ENCODE results near the gene FAM151A. TPM values are rescaled to one million over a fixed set of nuclear protein-coding genes. Genes with fewer than 3 reads are reported as not detected.

FAM151A gene
- total and polyA plus RNA-seq, 2 donors (not counting 3 experiments of a cell fraction or from before 2014, with no cell fraction given), result not detected

GRCh38 chr1:54608566-54609230 is 14.6 kb downstream of the FAM151A start:
- Histone ChIP-seq H3K27ac (ENCODE audit: insufficient read depth, low read depth, low read length) (no peak overlapping the region), H3K4me1 (ENCODE audit: control insufficient read depth, extremely low read depth, insufficient read depth, low read length) (peaks cover 3% of the 10 kb centered on the region), H3K27me3 (ENCODE audit: control insufficient read depth in 2 of 2, insufficient read depth in 2 of 2, low read length in 2 of 2) (no peaks in the 10 kb centered on the region), H3K9ac (replicated peaks; ENCODE audit: extremely low read depth, insufficient read depth, low read length) (no peak overlapping the region), H3K79me2 (ENCODE audit: control insufficient read depth, insufficient read depth, low read length) (no peaks in the 10 kb centered on the region), H3K36me3 (ENCODE audit: control insufficient read depth in 2 of 2, extremely low read depth in 1 of 2, insufficient read depth in 2 of 2, low read length in 2 of 2) (no peaks in the 10 kb centered on the region), H3K9me3 (replicated peaks; ENCODE audit: control insufficient read depth, insufficient read depth, low read length) (no peaks in the 10 kb centered on the region), H4K20me1 (replicated peaks; ENCODE audit: control insufficient read depth, extremely low read depth, insufficient read depth, low read length) (no peaks in the 10 kb centered on the region), H3K4me3 (replicated peaks in 1 of 3; ENCODE audit: insufficient read depth in 1 of 3, low read depth in 1 of 3, low read length in 3 of 3) (no peak overlapping the region), H3K4me2 (ENCODE audit: insufficient read depth, low read length) (no peak overlapping the region), H3K9me1 (replicated peaks; ENCODE audit: control insufficient read depth, extremely low read depth, insufficient read depth, low read length) (no peaks in the 10 kb centered on the region), H2AFZ (ENCODE audit: low read depth, low read length) (no peak overlapping the region)
- no peak for FAIRE-seq
- TF ChIP-seq GATA2 (IDR thresholded peaks at IDR 0.05; ENCODE audit: insufficient read depth, insufficient read length, low read depth, low read length) (no peak), MYC (IDR thresholded peaks at IDR 0.05; ENCODE audit: low read depth, low read length) (no peak), FOS (IDR thresholded peaks at IDR 0.05; ENCODE audit: borderline replicate concordance, insufficient read depth, low read length) (no peak), POLR2AphosphoS5 (IDR thresholded peaks at IDR 0.05; ENCODE audit: insufficient read depth, low read depth, low read length) (no peak), CTCF (IDR thresholded peaks at IDR 0.05; ENCODE audit: extremely low read depth in 1 of 2, insufficient read depth in 1 of 2, low read depth in 1 of 2, low read length in 2 of 2) (no peak), EZH2 (IDR thresholded peaks at IDR 0.05; ENCODE audit: borderline replicate concordance, low read depth, low read length, severe bottlenecking) (no peak), JUN (IDR thresholded peaks at IDR 0.05; ENCODE audit: borderline replicate concordance, insufficient read depth, insufficient read length, low read depth) (no peak), POLR2A (IDR thresholded peaks at IDR 0.05; ENCODE audit: low read depth, low read length) (no peak), MAX (IDR thresholded peaks at IDR 0.05; ENCODE audit: insufficient read depth, insufficient read length) (no peak)
- no peak for DNase-seq (ENCODE audit: low read depth, low spot score)
- intact Hi-C loops (cut with micrococcal nuclease), result no loop called here
- CTCF ChIA-PET, result no interaction called here
- BruUV-seq (replicated peaks), result no TSS peak
- dilution Hi-C loops (cut with MboI; ENCODE audit: extremely low pct_ligation_motif_present, low sequenced_read_pairs), result no loop called here
- POLR2A ChIA-PET, result no interaction called here

All from endothelial cell of umbilical vein (primary cell).